HK-2 (cell line): ENCODE measurements around the gene FGF7.
"Not testable (repeated sequence)": the region's sequence is repeated elsewhere in the genome, so short reads cannot be mapped to it uniquely, and the experiment has no call there.

Experiments used
- DNase-seq: peaks from one replicate; pipeline ENCODE4 v3.0.0-alpha.2; 2018; ENCODE audit not compliant: unreplicated experiment

Gene FGF7

GRCh38 chr15:49423021-49423420, at the start of gene FGF7:
Gene FGF7, plus strand, starts transcription at chr15:49423242. Its CDS starts 1,056 bp downstream, at chr15:49424298.
- no peak for DNase-seq

GRCh38 chr15:49379996-49380395, 43.0 kb upstream of the FGF7 start:
- DNase-seq = no peak

GRCh38 chr15:49380912-49381311, 42.1 kb upstream of the FGF7 start:
- no peak for DNase-seq

- no peak for DNase-seq
Measured at GRCh38 chr15:49382394-49382793, 40.6 kb upstream of the FGF7 start.

- no peak for DNase-seq
Measured at GRCh38 chr15:49383266-49383665, 39.8 kb upstream of the FGF7 start.

GRCh38 chr15:49387471-49387870, 35.6 kb upstream of the FGF7 start:
- no peak for DNase-seq

GRCh38 chr15:49402515-49403296, 20.3 kb upstream of the FGF7 start:
- not testable (repeated sequence) for DNase-seq

GRCh38 chr15:49406352-49407118, 16.5 kb upstream of the FGF7 start:
- DNase-seq = no peak

GRCh38 chr15:49410641-49411040, 12.4 kb upstream of the FGF7 start:
- no peak for DNase-seq

GRCh38 chr15:49412797-49413196, 10.2 kb upstream of the FGF7 start:
- no peak for DNase-seq

- no peak for DNase-seq
Measured at GRCh38 chr15:49415149-49415548, 7.9 kb upstream of the FGF7 start.

GRCh38 chr15:49415638-49416037, 7.4 kb upstream of the FGF7 start:
- no peak for DNase-seq

GRCh38 chr15:49418811-49419210, 4.2 kb upstream of the FGF7 start:
- no peak for DNase-seq

- peak; percentile 10 for DNase-seq
Measured at GRCh38 chr15:49421991-49422390, 1.1 kb upstream of the FGF7 start.

GRCh38 chr15:49423901-49424550, 984 bp downstream of the FGF7 start:
- DNase-seq = no peak

GRCh38 chr15:49424954-49425353, 1.9 kb downstream of the FGF7 start:
- DNase-seq = no peak

GRCh38 chr15:49427372-49427771, 4.3 kb downstream of the FGF7 start:
- DNase-seq = no peak

GRCh38 chr15:49428409-49429095, 5.5 kb downstream of the FGF7 start:
- DNase-seq = no peak

GRCh38 chr15:49430046-49430445, 7.0 kb downstream of the FGF7 start:
- no peak for DNase-seq

GRCh38 chr15:49435174-49435573, 12.1 kb downstream of the FGF7 start:
- DNase-seq = no peak

- no peak for DNase-seq
Measured at GRCh38 chr15:49436751-49437150, 13.7 kb downstream of the FGF7 start.
